K562 (cell line): Measurements from ENCODE around the gene POLR2L. TPM values are rescaled to one million over a fixed set of nuclear protein-coding genes. Genes with fewer than 3 reads are reported as not detected.

Experiments
- CEBPG ChIP-seq, 3 experiments: fragments of 200-800 bp in 1 of 3; sonication (Bioruptor generic) in 1 of 3; sonication (generic) in 1 of 3; formaldehyde crosslinking in 1 of 3; IDR thresholded peaks in 2 of 3; conservative IDR thresholded peaks in 1 of 3; 2 replicates each; pipeline versions ENCODE4 v1.6.1 to v1.8.0; 2016 to 2022; ENCODE audit warnings: missing compliant biosample characterization in 2 of 3, missing genetic modification characterization in 2 of 3, mild to moderate bottlenecking in 1 of 3, missing genetic modification reagents in 1 of 3
- CHD4 ChIP-seq: fragments of 200-600 bp; sonication (generic); IDR thresholded peaks from 3 replicates; pipeline ENCODE4 v1.6.1; 2012; ENCODE audit warnings: low read depth, mild to moderate bottlenecking, mixed read lengths, low read length, inconsistent platforms; ENCODE audit not compliant: insufficient read depth, insufficient replicate concordance, poor library complexity, severe bottlenecking
- KLF16 ChIP-seq: IDR thresholded peaks from 2 replicates; pipeline ENCODE4 v1.6.1; 2016; ENCODE audit warnings: antibody characterized with exemption
- NFE2L1 ChIP-seq: fragments of 450-650 bp; IDR thresholded peaks from 2 replicates; pipeline ENCODE4 v1.6.1; 2016; ENCODE audit warnings: missing genetic modification characterization, low read depth, mild to moderate bottlenecking, missing compliant biosample characterization, moderate library complexity, borderline replicate concordance
- POLR2H ChIP-seq: IDR thresholded peaks from 2 replicates; pipeline ENCODE4 v1.6.1; 2016; ENCODE audit warnings: missing genetic modification characterization, low read depth, mild to moderate bottlenecking, control low read depth, missing compliant biosample characterization, moderate library complexity
- PPARD ChIP-seq: fragments of 250-450 bp; sonication (Bioruptor Pico); IDR thresholded peaks from 2 replicates; pipeline ENCODE4 v1.8.0; 2022; ENCODE audit warnings: inconsistent platforms, mild to moderate bottlenecking, moderate library complexity
- SRSF9 ChIP-seq: fragments of 200-400 bp; formaldehyde crosslinking; IDR thresholded peaks from 2 replicates; pipeline ENCODE4 v1.6.1; 2017; ENCODE audit warnings: low read depth, low read length, borderline replicate concordance
- TSC22D4 ChIP-seq: fragments of 450-650 bp; IDR thresholded peaks from 2 replicates; pipeline ENCODE4 v1.6.1; 2016; ENCODE audit warnings: missing genetic modification characterization, missing biosample characterization, control low read depth
- ZFX ChIP-seq: sonication (generic); formaldehyde crosslinking; IDR thresholded peaks from 2 replicates; pipeline ENCODE4 v1.8.0; 2022; ENCODE audit warnings: mild to moderate bottlenecking, missing genetic modification reagents, moderate library complexity
- ZNF695 ChIP-seq: fragments of 450-650 bp; formaldehyde crosslinking; IDR thresholded peaks from 2 replicates; pipeline ENCODE4 v1.4.0; 2020; ENCODE audit warnings: mild to moderate bottlenecking, moderate library complexity
- polyA plus RNA-seq, 8 experiments: library from polyadenylated mRNA; depleted of rRNA in 4 of 8; stranded (reverse) in 5 of 8; unstranded in 3 of 8; fragments of >200 nt; fragmentation: Nextera tagmentation in 2 of 8; fragmentation: Illumina TruSeq in 1 of 8; extraction: Ambion mirVana in 2 of 8; extraction: Trizol in 1 of 8; gene quantifications; 2 replicates each; pipeline versions ENCODE4 v1.2.1 to v1.2.3, GENCODE V29; 2011 to 2014; ENCODE audit warnings: inconsistent platforms in 1 of 8, missing spikeins in 1 of 8
- total RNA-seq, 7 experiments: library from RNA; depleted of rRNA in 6 of 7; stranded (reverse); fragments of >200 nt in 6 of 7; fragmentation: Illumina TruSeq in 2 of 7; extraction: Trizol in 2 of 7; gene quantifications; 2 replicates each; pipeline versions ENCODE4 v1.2.1 to v1.2.3, GENCODE V29; 2011 to 2021; ENCODE audit warnings: low replicate concordance in 1 of 7
- TF ChIP-seq, protein P1 (sequence below), 3 experiments: fragments of 200-800 bp in 1 of 3; sonication (Bioruptor generic) in 1 of 3; sonication (generic) in 1 of 3; formaldehyde crosslinking in 1 of 3; IDR thresholded peaks; 2 replicates each; pipeline versions ENCODE4 v1.6.1 to v1.8.0; 2016 to 2022; ENCODE audit warnings: mild to moderate bottlenecking in 2 of 3, missing compliant biosample characterization in 2 of 3, missing genetic modification characterization in 2 of 3, missing genetic modification reagents in 1 of 3
- TF ChIP-seq, protein P2 (sequence below), 3 experiments: IDR thresholded peaks in 2 of 3; conservative IDR thresholded peaks in 1 of 3; 2 replicates each; pipeline ENCODE4 v1.5.1; 2011 to 2012; ENCODE audit warnings: low read length in 3 of 3, mild to moderate bottlenecking in 3 of 3, control low read depth in 2 of 3, improper control_type of control experiment in 1 of 3, inconsistent platforms in 1 of 3, low read depth in 1 of 3, mixed read lengths in 1 of 3, moderate library complexity in 1 of 3; ENCODE audit not compliant: insufficient read depth in 2 of 3
- TF ChIP-seq, protein P3 (sequence below): fragments of 250-450 bp; sonication (Bioruptor Pico); IDR thresholded peaks from 2 replicates; pipeline ENCODE4 v1.5.0; 2021; ENCODE audit warnings: mild to moderate bottlenecking, moderate library complexity
- TF ChIP-seq, protein P4 (sequence below): fragments of 450-650 bp; formaldehyde crosslinking; IDR thresholded peaks from 2 replicates; pipeline ENCODE4 v1.4.0; 2020; ENCODE audit warnings: mild to moderate bottlenecking, moderate library complexity
- TF ChIP-seq, protein P5 (sequence below): fragments of 250-450 bp; sonication (Bioruptor Pico); IDR thresholded peaks from 2 replicates; pipeline ENCODE4 v1.4.0; 2020; ENCODE audit warnings: mild to moderate bottlenecking

Gene POLR2L
- total and polyA plus RNA-seq, 9 of the 15 experiments (the other 6 are each of a cell fraction or from before 2014, with no cell fraction given), result 38.3 to 688 (median 108) TPM

DNA sequence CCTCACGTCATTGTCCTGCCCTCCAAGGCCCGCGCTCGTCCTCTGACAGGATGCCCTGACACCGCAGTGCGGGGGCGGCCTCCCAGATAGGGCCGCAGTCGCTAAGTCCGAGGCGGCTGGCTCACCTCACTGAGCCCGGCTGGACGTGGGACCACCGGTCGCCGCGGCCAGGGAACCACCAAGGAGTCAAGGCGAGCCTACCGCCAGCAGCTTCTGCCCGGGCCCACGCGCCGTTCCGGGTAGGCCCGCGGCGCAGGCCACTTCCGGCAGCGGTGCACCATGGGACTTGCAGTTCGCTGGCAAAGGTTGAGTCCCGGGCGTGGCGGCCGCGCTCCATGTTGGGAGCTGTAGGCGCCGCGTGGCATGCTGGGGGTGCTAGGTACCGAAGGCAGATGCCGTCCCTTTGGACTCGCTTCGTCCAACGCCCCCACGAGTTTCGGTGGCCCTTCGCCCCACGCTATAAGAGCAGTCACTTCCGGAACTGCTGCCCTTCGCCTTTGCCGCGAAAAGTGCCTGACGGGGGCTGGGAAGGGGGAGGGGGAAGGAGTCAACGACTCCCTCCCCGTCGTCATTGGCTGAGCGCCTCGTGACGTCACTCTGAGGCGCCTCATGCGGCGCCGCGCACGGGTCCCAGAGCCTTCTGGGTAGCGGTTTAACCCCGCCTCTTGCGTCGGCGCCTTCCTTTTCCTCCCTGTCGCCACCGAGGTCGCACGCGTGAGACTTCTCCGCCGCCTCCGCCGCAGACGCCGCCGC, 32.9 kb downstream of the POLR2L start, which contains the start of gene RPLP2 (continued):
- no peak for TF ChIP-seq PPARD (CRISPR knock-in tag)
- no peak for TF ChIP-seq SRSF9
- no peak for TF ChIP-seq KLF16
- TF ChIP-seq, protein P1, sequence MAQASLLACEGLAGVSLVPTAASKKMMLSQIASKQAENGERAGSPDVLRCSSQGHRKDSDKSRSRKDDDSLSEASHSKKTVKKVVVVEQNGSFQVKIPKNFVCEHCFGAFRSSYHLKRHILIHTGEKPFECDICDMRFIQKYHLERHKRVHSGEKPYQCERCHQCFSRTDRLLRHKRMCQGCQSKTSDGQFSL (CRISPR knock-in tag; IDR thresholded peaks at IDR 0.05), result 0 out of 2 replicates have a peak, but pooled peaks have one; percentile 24
- TF ChIP-seq, protein P1 (tag; IDR thresholded peaks at IDR 0.05), result no peak
- TF ChIP-seq, protein P2, sequence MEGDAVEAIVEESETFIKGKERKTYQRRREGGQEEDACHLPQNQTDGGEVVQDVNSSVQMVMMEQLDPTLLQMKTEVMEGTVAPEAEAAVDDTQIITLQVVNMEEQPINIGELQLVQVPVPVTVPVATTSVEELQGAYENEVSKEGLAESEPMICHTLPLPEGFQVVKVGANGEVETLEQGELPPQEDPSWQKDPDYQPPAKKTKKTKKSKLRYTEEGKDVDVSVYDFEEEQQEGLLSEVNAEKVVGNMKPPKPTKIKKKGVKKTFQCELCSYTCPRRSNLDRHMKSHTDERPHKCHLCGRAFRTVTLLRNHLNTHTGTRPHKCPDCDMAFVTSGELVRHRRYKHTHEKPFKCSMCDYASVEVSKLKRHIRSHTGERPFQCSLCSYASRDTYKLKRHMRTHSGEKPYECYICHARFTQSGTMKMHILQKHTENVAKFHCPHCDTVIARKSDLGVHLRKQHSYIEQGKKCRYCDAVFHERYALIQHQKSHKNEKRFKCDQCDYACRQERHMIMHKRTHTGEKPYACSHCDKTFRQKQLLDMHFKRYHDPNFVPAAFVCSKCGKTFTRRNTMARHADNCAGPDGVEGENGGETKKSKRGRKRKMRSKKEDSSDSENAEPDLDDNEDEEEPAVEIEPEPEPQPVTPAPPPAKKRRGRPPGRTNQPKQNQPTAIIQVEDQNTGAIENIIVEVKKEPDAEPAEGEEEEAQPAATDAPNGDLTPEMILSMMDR (IDR thresholded peaks at IDR 0.05 in 2 of 3, conservative IDR thresholded peaks at IDR 0.05 in 1 of 3; ENCODE audit: insufficient read depth in 2 of 3, low read depth in 1 of 3, low read length in 3 of 3), result no peak; a peak in 1 of 6 replicates
- TF ChIP-seq, protein P3, sequence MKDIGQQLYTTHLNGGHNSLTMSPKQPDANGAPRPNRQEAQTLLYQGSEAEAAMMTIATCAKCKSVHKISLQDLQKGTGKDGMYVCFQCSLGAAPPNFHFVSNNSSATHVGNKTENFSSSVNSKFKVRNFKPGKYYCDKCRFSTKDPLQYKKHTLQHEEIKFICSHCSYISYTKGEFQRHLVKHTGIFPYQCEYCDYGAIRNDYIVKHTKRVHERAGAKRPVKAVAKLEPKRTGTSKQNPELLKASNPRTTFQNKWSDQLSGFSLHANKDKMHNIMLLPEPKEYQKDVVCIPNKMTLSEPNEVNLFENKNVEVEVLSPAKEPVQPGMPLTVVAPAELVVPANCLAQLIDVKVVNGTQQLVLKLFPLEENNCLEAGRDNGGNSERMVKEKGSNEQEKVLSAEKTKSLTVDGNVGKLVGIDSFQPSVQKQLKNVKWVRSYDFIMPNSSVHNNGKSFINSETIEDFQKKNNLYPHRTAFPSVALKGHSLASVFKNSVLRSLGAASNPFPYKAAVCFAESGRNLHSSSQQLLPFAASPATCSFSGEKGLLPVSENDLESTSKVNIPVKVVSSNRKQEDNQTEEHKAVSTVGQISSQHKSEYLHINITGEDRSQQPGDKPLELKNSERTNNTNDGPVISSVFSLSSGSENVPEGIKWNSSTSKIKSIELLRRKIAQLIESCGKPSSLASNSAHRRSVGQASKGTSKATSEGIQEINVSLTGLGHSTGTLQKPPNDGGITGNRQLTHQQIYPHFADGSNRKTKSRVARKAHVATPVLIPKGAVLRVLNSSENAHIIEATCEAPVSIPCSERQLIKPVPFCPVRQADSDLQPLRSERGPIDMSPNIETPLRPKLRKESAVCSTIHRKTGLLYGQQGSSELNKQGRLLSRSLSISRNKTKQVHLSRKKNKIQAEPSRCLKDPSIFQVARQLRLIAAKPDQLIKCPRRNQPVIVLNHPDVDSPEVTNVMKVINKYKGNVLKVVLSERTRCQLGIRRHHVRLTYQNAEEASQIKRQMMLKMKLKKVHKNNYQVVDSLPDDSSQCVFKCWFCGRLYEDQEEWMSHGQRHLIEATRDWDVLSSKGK, result no peak
- TF ChIP-seq, protein P4, sequence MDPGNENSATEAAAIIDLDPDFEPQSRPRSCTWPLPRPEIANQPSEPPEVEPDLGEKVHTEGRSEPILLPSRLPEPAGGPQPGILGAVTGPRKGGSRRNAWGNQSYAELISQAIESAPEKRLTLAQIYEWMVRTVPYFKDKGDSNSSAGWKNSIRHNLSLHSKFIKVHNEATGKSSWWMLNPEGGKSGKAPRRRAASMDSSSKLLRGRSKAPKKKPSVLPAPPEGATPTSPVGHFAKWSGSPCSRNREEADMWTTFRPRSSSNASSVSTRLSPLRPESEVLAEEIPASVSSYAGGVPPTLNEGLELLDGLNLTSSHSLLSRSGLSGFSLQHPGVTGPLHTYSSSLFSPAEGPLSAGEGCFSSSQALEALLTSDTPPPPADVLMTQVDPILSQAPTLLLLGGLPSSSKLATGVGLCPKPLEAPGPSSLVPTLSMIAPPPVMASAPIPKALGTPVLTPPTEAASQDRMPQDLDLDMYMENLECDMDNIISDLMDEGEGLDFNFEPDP (CRISPR knock-in tag), result no peak
- peak; percentile 100 for TF ChIP-seq ZFX (CRISPR knock-in tag)
- TF ChIP-seq, protein P5, sequence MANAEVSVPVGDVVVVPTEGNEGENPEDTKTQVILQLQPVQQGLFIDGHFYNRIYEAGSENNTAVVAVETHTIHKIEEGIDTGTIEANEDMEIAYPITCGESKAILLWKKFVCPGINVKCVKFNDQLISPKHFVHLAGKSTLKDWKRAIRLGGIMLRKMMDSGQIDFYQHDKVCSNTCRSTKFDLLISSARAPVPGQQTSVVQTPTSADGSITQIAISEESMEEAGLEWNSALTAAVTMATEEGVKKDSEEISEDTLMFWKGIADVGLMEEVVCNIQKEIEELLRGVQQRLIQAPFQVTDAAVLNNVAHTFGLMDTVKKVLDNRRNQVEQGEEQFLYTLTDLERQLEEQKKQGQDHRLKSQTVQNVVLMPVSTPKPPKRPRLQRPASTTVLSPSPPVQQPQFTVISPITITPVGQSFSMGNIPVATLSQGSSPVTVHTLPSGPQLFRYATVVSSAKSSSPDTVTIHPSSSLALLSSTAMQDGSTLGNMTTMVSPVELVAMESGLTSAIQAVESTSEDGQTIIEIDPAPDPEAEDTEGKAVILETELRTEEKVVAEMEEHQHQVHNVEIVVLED (CRISPR knock-in tag), result peak; percentile 94
- no peak for TF ChIP-seq ZNF695 (CRISPR knock-in tag)
- peak; percentile 78 for TF ChIP-seq POLR2H (tag)
- no peak for TF ChIP-seq NFE2L1 (tag)
- peak; percentile 26; the same call in 1 of the 2 replicates for TF ChIP-seq CEBPG (CRISPR knock-in tag; IDR thresholded peaks at IDR 0.05)
- no peak for TF ChIP-seq CEBPG (tag; conservative IDR thresholded peaks at IDR 0.05 in 1 of 2, IDR thresholded peaks at IDR 0.05 in 1 of 2)
- no peak for TF ChIP-seq CHD4
- no peak for TF ChIP-seq TSC22D4 (tag)
